HG03457 (cell line): Measurements from ENCODE around the gene ITGA11.
"Not testable (repeated sequence)": the region's sequence is repeated elsewhere in the genome, so short reads cannot be mapped to it uniquely, and the experiment has no call there.

Source experiments
- ATAC-seq: cut with Tn5 transposase; IDR thresholded peaks from one replicate; pipeline ENCODE4 v1.9.1; 2021; ENCODE audit warnings: moderate number of reproducible peaks; ENCODE audit not compliant: unreplicated experiment

Gene ITGA11

DNA sequence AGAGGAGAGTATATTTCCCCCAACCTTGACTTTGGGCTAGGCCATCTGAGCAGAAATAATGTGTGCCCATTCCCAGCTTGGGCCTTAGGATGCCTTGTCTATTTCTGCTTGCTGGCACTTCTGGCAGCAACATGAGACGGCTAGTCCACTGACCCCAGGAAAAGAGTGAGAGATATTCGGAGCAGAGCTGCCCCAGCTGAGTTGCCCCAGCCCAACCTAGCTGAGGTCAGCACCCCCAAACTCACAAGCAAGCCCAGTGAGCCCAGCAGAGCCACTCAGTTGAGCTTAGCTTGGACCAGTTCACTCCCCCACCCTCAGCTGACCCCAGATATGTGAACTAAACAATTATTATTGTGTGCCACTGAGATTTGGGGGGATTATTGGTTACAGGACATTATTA is 20.2 kb downstream of the ITGA11 start:
- ATAC-seq = no peak

- no peak for ATAC-seq
Observed at GRCh38 chr15:68411343-68411675, 20.7 kb downstream of the ITGA11 start.

DNA sequence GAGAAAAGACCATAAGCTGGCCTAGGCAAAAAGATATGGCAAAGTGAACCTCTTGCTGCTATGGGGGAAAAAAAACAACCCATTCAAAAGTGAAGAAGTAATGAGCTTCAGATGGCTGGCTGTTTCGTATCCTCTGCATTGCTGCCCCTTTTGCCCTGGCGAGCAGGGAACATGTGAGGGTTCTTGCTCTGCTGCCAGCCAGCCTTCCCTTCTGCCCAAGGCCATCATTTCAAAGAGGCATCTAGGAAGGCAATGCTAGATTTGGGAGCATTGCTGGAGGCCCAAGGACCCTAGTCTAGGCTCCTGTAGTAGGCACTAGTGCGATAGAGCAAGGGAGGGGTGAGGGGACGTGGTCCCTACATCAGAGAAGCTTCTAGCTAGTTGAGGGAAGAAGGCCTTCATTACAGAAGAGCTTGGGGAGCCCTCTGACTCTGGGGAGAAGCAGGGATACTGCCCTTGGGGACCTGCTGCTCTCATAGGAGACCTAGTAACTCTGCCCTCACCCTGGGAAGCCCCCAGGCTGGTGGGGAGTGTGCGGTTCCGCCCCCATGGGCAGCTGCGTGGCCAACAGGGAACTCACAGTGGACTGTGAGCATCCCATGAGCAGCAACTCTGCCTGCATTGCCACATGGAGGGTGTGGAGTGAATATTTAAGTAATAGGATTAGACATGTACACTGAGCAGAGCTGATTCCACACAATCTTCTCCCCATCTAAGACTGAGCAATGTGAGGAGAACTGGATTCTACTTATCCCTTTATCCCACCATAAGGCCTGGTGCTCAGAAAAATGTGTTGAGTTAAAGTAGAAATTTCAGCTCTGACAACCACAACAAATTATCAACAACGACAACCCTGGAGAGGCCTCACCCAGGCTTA is 21.3 kb downstream of the ITGA11 start:
- no peak for ATAC-seq

DNA sequence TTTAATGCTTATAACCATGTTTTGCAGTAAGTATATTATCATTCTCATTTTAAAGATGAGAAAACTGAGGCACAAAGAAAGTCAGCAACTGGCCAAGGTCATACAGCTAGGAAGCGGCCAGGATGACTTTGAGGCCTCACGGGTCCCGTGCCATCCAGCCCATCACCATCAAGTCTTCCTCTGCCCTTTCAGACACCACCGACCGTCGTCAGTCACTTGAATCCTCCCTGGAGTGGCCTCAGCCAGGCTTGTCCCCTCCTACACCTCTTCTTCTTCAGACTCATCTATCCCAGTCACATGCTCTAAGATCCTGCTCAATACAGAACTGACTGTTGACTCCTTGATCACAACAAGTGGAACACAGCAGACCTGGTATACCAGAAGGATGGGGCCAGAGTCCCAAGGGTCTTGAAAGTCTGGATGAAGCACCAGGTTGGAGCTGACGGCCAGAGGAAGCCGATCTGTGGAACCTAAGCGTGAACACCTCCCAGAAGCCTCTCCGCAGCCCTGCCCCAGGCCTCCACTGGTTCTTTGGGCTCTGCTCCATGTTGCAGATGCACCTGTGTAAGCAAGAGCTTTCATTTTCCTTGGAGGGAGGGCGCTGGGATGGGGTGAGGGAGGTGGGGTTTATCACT is 22.1 kb downstream of the ITGA11 start:
- ATAC-seq = no peak

- ATAC-seq = no peak
Observed at GRCh38 chr15:68408971-68409370, 23.0 kb downstream of the ITGA11 start.

DNA sequence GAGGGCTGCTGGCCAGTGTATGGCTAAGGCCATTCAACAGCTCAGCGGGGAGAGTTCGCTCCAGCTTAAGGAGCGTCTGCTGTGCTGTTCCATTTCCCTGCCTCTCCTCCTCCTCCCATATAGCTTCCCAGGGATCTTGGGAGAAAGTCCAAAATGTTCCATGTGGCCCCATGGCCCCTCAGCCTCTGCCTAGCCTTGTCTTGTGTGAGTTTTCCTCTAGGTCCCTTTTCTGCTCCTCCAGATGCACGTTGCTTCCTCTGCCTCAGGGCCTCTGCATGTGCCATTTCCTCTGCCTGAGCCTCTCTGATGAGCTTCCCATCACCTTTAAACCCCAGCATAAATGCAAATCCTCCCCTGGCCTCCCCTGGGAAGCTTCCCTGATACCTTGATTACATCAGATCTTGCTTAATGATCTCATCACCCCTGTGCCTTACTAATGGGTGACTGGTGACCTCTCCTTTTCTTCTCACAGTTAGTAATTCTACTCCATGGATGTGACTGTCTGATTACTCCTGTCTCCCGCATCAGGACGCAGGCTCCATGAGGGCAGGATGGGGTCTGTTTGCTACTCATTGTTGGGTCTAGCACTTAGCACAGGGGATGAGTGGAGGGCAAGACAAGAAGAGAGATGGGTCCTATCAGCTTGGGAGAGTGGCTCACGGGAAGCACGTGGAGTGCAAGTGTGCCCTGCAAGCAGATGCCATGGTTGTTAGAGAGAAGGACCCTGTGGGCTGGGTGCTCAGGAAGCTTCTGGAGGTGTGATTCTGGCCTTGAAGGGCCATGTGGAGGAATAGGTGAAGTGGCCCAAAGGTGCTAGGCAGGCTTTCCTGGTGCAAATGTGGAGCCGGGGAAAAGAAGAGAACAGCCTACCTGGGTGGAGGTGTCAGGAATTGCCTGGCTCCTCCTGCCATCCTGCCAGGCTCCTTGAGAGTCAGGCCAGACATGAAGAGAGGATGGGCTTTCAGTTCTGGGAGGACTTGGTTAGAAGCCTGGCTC is 23.8 kb downstream of the ITGA11 start:
- no peak for ATAC-seq

- ATAC-seq = no peak
Observed at GRCh38 chr15:68407141-68407885, 24.6 kb downstream of the ITGA11 start.

- ATAC-seq = no peak
Observed at GRCh38 chr15:68405378-68406250, 26.3 kb downstream of the ITGA11 start.

- no peak for ATAC-seq
Observed at GRCh38 chr15:68404056-68404798, 27.7 kb downstream of the ITGA11 start.

GRCh38 chr15:68403161-68403941 is 28.6 kb downstream of the ITGA11 start:
- no peak for ATAC-seq

DNA sequence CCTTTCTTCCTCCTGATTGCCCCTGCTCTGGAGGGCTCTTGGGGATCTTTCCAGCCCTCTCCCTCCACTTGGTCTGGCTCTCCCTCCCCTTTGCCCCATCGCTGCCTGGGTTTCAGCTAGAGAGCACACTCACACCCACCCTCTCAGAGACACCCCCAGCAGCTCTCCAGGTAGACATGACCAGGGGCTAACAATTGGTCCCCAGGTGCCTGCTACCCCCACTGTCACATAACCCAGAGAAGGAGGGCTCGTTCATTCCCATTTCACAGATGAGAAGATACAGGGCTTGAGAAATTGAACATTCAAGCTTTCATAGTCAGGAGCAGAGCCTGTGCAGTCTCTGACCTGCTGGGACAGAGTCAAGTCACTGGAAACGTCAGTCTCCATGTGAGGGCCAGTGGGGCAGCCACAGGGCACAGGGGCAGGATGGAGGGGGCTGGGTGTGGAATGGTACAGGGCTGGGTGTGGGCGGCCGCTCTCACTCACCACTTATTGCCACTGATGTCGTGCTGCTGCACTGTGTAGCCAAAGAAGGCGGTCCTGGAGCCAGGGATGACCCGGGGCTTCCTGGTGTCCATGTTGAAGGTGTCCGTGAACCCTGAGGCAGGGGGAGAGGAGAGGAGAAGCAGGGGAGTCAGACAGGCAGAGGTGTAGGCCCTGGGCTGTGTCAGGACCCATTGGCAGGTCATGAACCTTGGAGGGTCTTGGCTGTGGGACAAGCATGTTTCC is 29.4 kb downstream of the ITGA11 start:
- ATAC-seq = no peak

- no peak for ATAC-seq
Observed at GRCh38 chr15:68401496-68402431, 30.2 kb downstream of the ITGA11 start.

- ATAC-seq = no peak
Observed at GRCh38 chr15:68400066-68400456, 31.9 kb downstream of the ITGA11 start.

- ATAC-seq = no peak
Observed at GRCh38 chr15:68399096-68400065, 32.6 kb downstream of the ITGA11 start.

DNA sequence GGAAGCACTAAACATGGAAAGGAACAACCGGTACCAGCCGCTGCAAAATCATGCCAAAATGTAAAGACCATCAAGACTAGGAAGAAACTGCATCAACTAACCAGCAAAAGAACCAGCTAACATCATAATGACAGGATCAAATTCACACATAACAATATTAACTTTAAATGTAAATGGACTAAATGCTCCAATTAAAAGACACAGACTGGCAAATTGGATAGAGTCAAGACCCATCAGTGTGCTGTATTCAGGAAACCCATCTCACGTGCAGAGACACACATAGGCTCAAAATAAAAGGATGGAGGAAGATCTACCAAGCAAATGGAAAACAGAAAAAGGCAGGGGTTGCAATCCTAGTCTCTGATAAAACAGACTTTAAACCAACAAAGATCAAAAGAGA is 34.0 kb downstream of the ITGA11 start:
- not testable (repeated sequence) for ATAC-seq
